ENCODE data around the gene PKD1L1.

- TF ChIP-seq POLR2AphosphoS5 (IDR thresholded peaks at IDR 0.05; ENCODE audit: low read depth, low read length), result no peak
- TF ChIP-seq POLR2A (IDR thresholded peaks at IDR 0.05; ENCODE audit: low read depth, low read length), result no peak
- no peak for TF ChIP-seq TAF1 (IDR thresholded peaks at IDR 0.05; ENCODE audit: borderline replicate concordance, low read depth, low read length)
These were observed 40.2 kb downstream of the PKD1L1 start for GRCh38 chr7:47907981-47908616.
